Measurements from ENCODE around the gene FCRL5. TPM values are rescaled to one million over a fixed set of nuclear protein-coding genes. Genes with fewer than 3 reads are reported as not detected.

FCRL5 gene
- total and polyA plus RNA-seq, 2 experiments from 2014 or later, result not detected

DNA sequence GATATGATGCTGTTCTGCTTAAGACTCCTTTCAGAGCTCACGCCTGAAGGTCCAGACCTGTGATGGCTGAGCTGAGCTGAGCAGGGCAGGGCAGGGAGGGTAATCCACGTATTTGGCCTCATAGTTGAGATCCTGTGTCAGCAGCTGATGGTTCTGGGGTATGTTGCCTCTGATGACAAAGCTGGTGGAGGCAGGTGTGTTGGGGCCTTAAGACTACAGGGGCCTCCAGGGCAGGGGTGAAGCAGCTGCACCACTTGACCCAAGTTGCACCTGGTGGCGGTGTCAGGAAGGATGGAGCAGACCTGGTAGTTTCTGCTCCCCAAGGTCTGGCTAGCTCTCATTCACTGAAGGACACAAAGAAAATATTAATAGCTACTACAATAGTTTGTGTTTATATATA, 57.0 kb downstream of the FCRL5 start:
- H4K20me1 ChIP-seq (ENCODE audit: insufficient read depth), result no peaks in the 10 kb centered on the region
- H3K4me2 ChIP-seq (ENCODE audit: unreplicated experiment), result no peak overlapping the region
- WGBS, 2 experiments (ENCODE audit: low coverage in 1 of 2, low lambda C conversion rate in 2 of 2, missing lambda C conversion rate in 2 of 2), result 27 to 40% methylated on average over 3 of the region's 3 CpGs
- no peaks in the 10 kb centered on the region for H3K9me3 ChIP-seq (ENCODE audit: low read depth)
- no peaks in the 10 kb centered on the region for H3K9me2 ChIP-seq (ENCODE audit: insufficient read depth)
- H3K27me3 ChIP-seq (replicated peaks; ENCODE audit: insufficient read depth), result peaks cover 7% of the 10 kb centered on the region; the same call in 1 of the 2 replicates
- in situ Hi-C loops (cut with MboI), result loop anchor here (10.0 kb wide), 1 partner anchor 300 kb away; no protein-coding TSS in a partner anchor
- H3K4me1 ChIP-seq (ENCODE audit: insufficient read depth), result no peaks in the 10 kb centered on the region
- H3K36me3 ChIP-seq (ENCODE audit: low read depth), result no peaks in the 10 kb centered on the region
- no peaks in the 10 kb centered on the region for H3K79me2 ChIP-seq (ENCODE audit: insufficient read depth)
- H3K9ac ChIP-seq, result no peak overlapping the region
- no peak overlapping the region for H3K4me3 ChIP-seq
- DNase-seq, result no peak
- H3K27ac ChIP-seq, result no peak overlapping the region
- H2AFZ ChIP-seq, result no peak overlapping the region
- H3F3A ChIP-seq (ENCODE audit: insufficient read depth), result no peaks in the 10 kb centered on the region
- TF ChIP-seq EZH2 (IDR thresholded peaks at IDR 0.05; ENCODE audit: insufficient read depth, poor library complexity, severe bottlenecking) (no peak), EZH2phosphoT487 (IDR thresholded peaks at IDR 0.05; ENCODE audit: insufficient read depth, low read depth) (no peak)

DNA sequence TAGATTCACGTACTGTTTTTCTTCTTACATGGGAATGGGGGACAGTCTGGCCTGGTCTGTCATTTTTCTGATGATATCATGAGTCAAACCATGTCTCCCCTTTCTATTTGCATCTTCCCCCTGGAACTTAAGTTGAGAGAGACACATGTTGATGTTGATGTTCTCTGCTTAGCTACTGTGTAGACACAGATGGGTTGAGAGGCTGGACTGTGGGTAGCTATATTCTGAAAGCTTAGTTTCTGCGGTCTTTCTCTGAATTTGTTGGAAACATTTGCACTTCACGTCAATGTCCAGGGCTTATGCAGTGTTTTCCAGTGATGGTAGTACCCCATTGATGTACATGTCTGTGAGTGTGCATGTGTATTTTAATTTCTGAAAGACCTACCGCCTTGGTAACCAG, 58.2 kb downstream of the FCRL5 start:
- Histone ChIP-seq H3K27me3 (replicated peaks; ENCODE audit: insufficient read depth) (peaks cover 7% of the 10 kb centered on the region; the same call in 1 of the 2 replicates), H3K79me2 (ENCODE audit: insufficient read depth) (no peaks in the 10 kb centered on the region), H3K4me1 (ENCODE audit: insufficient read depth) (no peaks in the 10 kb centered on the region), H2AFZ (no peak overlapping the region), H3K27ac (no peak overlapping the region), H3K9me3 (ENCODE audit: low read depth) (no peaks in the 10 kb centered on the region), H4K20me1 (ENCODE audit: insufficient read depth) (no peaks in the 10 kb centered on the region), H3K9me2 (ENCODE audit: insufficient read depth) (no peaks in the 10 kb centered on the region), H3K9ac (no peak overlapping the region), H3K4me3 (no peak overlapping the region), H3K4me2 (ENCODE audit: unreplicated experiment) (no peak overlapping the region), H3K36me3 (ENCODE audit: low read depth) (no peaks in the 10 kb centered on the region), H3F3A (ENCODE audit: insufficient read depth) (no peaks in the 10 kb centered on the region)
- WGBS, 2 experiments (ENCODE audit: low coverage in 1 of 2, low lambda C conversion rate in 2 of 2, missing lambda C conversion rate in 2 of 2), result 70 to 72% methylated on average over 4 of the region's 4 CpGs
- in situ Hi-C loops (cut with MboI), result loop anchor here (10.0 kb wide), 1 partner anchor 299 kb away; no protein-coding TSS in a partner anchor
- DNase-seq, result no peak
- no peak for TF ChIP-seq EZH2phosphoT487 (IDR thresholded peaks at IDR 0.05; ENCODE audit: insufficient read depth, low read depth)
- no peak for TF ChIP-seq EZH2 (IDR thresholded peaks at IDR 0.05; ENCODE audit: insufficient read depth, poor library complexity, severe bottlenecking)

DNA sequence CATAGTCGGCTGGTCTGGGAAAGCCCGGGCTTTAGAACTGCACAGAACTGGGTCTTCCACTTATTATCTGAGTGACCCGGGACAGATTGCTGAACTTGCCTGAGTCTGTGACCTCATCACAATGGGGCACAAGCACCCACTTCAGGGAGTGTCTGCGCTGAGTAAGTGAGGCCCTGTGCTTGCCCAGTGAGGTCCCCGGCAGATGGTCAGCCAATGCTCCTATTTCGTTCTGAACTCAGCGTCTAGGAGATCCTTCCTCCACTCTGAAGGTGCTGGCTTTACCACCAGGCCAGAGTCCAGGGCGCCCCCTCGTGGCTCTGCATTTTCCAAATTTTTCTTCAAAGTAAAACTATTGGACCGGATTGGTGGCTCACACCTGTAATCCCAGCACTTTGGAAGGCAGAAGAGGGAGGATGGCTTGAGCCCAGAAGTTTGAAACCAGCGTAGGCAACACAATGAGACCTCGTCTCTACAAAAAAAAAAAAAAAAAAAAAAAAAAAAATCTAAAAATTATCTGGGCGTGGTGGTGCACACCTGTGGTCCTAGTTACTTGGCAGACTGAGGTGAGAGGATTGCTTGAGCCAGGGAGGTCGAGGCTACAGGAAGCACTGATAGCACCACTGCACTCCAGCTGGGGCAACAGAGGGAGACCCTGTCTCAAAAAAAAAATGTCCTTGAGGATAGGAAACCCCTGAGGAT, 61.7 kb downstream of the FCRL5 start:
- H3K79me2 ChIP-seq (ENCODE audit: insufficient read depth), result no peaks in the 10 kb centered on the region
- no peak overlapping the region for H3K9ac ChIP-seq
- H3K9me2 ChIP-seq (ENCODE audit: insufficient read depth), result no peaks in the 10 kb centered on the region
- WGBS, 2 experiments (ENCODE audit: low coverage in 1 of 2, low lambda C conversion rate in 2 of 2, missing lambda C conversion rate in 2 of 2), result 27 to 29% methylated on average over 14 of the region's 14 CpGs
- no peak overlapping the region for H2AFZ ChIP-seq
- no peaks in the 10 kb centered on the region for H3F3A ChIP-seq (ENCODE audit: insufficient read depth)
- no peak overlapping the region for H3K27ac ChIP-seq
- in situ Hi-C loops (cut with MboI), result loop anchor here (10.0 kb wide), 1 partner anchor 296 kb away; no protein-coding TSS in a partner anchor
- H3K9me3 ChIP-seq (ENCODE audit: low read depth), result no peaks in the 10 kb centered on the region
- no peak overlapping the region for H3K4me3 ChIP-seq
- H4K20me1 ChIP-seq (ENCODE audit: insufficient read depth), result no peaks in the 10 kb centered on the region
- peaks cover 7% of the 10 kb centered on the region; the same call in 1 of the 2 replicates for H3K27me3 ChIP-seq (replicated peaks; ENCODE audit: insufficient read depth)
- no peaks in the 10 kb centered on the region for H3K4me1 ChIP-seq (ENCODE audit: insufficient read depth)
- TF ChIP-seq EZH2 (IDR thresholded peaks at IDR 0.05; ENCODE audit: insufficient read depth, poor library complexity, severe bottlenecking) (no peak), EZH2phosphoT487 (IDR thresholded peaks at IDR 0.05; ENCODE audit: insufficient read depth, low read depth) (no peak)
- H3K4me2 ChIP-seq (ENCODE audit: unreplicated experiment), result no peak overlapping the region
- H3K36me3 ChIP-seq (ENCODE audit: low read depth), result no peaks in the 10 kb centered on the region
- peak; percentile 70 for DNase-seq

DNA sequence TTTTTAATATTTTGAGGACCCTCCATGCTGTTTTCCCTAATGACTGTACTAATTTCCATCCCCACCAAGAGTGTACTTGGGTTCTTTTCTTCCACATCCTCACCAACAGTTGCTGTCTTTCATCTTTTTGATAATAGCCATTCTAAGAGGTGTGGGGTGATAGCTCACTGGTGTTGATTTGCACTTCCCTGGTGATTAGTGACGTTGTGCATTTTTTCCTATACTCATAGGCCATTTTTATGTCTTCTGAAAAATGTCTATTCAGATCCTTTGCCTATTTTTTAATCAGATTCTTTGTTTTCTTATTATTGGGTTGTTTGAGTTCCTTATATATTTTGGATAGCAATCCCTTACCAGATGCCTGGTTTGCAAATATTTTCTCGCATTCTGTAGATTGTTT, 64.2 kb downstream of the FCRL5 start:
- Histone ChIP-seq H3K27me3 (replicated peaks; ENCODE audit: insufficient read depth) (peaks cover 2% of the 10 kb centered on the region; the same call in 1 of the 2 replicates), H3K9me3 (ENCODE audit: low read depth) (no peaks in the 10 kb centered on the region), H3K4me2 (ENCODE audit: unreplicated experiment) (no peak overlapping the region), H3F3A (ENCODE audit: insufficient read depth) (no peaks in the 10 kb centered on the region), H3K4me3 (no peak overlapping the region), H4K20me1 (ENCODE audit: insufficient read depth) (no peaks in the 10 kb centered on the region), H3K9me2 (ENCODE audit: insufficient read depth) (no peaks in the 10 kb centered on the region), H3K79me2 (ENCODE audit: insufficient read depth) (no peaks in the 10 kb centered on the region), H3K27ac (no peak overlapping the region), H3K4me1 (ENCODE audit: insufficient read depth) (no peaks in the 10 kb centered on the region), H3K9ac (no peak overlapping the region), H2AFZ (no peak overlapping the region), H3K36me3 (ENCODE audit: low read depth) (no peaks in the 10 kb centered on the region)
- in situ Hi-C loops (cut with MboI), result loop anchor here (5.0 kb wide), 1 partner anchor 111 kb away; no protein-coding TSS in a partner anchor
- no peak for TF ChIP-seq EZH2phosphoT487 (IDR thresholded peaks at IDR 0.05; ENCODE audit: insufficient read depth, low read depth)
- TF ChIP-seq EZH2 (IDR thresholded peaks at IDR 0.05; ENCODE audit: insufficient read depth, poor library complexity, severe bottlenecking), result no peak
- no peak for DNase-seq
- 65 to 69% methylated on average over 2 of the region's 2 CpGs for whole genome bisulfite sequencing, 2 experiments (ENCODE audit: low coverage in 1 of 2, low lambda C conversion rate in 2 of 2, missing lambda C conversion rate in 2 of 2)
